Measurements from ENCODE around the gene TNRC6B. TPM values are rescaled to one million over a fixed set of nuclear protein-coding genes. Genes with fewer than 3 reads are reported as not detected.

TNRC6B gene
- total RNA-seq, 3 donors from 2014 or later, result 32.8 to 53.1 (median 39.7) TPM

DNA sequence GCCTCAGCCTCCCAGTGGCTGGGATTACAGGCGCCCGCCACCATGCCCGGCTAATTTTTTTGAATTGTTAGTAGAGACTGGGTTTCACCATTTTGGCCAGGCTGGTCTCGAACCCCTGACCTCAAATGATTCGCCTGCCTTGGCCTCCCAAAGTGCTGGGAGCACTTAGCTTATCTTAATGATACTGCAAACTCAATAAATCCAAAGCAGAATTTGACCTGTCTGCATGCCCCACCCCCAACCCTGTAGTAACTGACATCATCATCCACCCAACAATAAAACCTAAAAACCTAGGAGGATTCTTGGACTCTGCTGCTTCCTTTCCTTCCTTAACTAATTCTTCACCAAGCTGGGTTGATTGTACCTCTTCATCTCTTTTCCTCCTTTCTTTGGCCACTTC, 162.3 kb downstream of the TNRC6B start:
- Histone ChIP-seq H3K9me3 (no peaks in the 10 kb centered on the region), H3K27me3 (no peaks in the 10 kb centered on the region), H3K4me3 (no peak overlapping the region), H3K4me1 (no peaks in the 10 kb centered on the region), H3K36me3 (no peaks in the 10 kb centered on the region), H3K27ac (no peak overlapping the region)
- TF ChIP-seq POLR2A (IDR thresholded peaks at IDR 0.05) (no peak), POLR2AphosphoS5 (IDR thresholded peaks at IDR 0.05) (no peak)
- TF ChIP-seq, protein P1, sequence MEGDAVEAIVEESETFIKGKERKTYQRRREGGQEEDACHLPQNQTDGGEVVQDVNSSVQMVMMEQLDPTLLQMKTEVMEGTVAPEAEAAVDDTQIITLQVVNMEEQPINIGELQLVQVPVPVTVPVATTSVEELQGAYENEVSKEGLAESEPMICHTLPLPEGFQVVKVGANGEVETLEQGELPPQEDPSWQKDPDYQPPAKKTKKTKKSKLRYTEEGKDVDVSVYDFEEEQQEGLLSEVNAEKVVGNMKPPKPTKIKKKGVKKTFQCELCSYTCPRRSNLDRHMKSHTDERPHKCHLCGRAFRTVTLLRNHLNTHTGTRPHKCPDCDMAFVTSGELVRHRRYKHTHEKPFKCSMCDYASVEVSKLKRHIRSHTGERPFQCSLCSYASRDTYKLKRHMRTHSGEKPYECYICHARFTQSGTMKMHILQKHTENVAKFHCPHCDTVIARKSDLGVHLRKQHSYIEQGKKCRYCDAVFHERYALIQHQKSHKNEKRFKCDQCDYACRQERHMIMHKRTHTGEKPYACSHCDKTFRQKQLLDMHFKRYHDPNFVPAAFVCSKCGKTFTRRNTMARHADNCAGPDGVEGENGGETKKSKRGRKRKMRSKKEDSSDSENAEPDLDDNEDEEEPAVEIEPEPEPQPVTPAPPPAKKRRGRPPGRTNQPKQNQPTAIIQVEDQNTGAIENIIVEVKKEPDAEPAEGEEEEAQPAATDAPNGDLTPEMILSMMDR (IDR thresholded peaks at IDR 0.05), result no peak
- DNase-seq (ENCODE audit: low spot score in 2 of 2), result no peak
- intact Hi-C loops (cut with DNase I; ENCODE audit: low total_unique reads), result no loop called here

DNA sequence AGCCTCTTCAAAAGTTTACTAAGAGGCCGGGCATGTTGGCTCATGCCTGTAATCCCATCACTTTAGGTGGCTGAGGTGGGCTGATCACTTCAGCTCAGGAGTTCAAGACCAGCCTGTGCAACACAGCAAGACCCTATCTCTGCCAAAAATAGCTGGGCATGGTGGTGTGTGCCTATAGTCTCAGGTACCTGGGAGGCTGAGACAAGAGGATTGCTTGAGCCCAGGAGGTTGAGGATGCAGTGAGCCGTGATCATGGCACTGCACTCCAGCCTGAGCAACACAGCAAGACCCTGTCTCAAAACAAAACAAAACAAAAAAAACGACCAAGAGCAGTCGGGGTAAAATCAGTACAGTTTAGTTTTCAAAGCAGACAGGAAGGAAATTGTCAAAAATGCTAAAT, 163.9 kb downstream of the TNRC6B start:
- Histone ChIP-seq H3K36me3 (no peaks in the 10 kb centered on the region), H3K4me3 (no peak overlapping the region), H3K4me1 (no peaks in the 10 kb centered on the region), H3K9me3 (no peaks in the 10 kb centered on the region), H3K27me3 (no peaks in the 10 kb centered on the region), H3K27ac (no peak overlapping the region)
- DNase-seq (ENCODE audit: low spot score in 2 of 2), result no peak
- TF ChIP-seq POLR2AphosphoS5 (IDR thresholded peaks at IDR 0.05) (no peak), POLR2A (IDR thresholded peaks at IDR 0.05) (no peak)
- TF ChIP-seq, protein P1 (IDR thresholded peaks at IDR 0.05), result no peak
- intact Hi-C loops (cut with DNase I; ENCODE audit: low total_unique reads), result no loop called here

DNA sequence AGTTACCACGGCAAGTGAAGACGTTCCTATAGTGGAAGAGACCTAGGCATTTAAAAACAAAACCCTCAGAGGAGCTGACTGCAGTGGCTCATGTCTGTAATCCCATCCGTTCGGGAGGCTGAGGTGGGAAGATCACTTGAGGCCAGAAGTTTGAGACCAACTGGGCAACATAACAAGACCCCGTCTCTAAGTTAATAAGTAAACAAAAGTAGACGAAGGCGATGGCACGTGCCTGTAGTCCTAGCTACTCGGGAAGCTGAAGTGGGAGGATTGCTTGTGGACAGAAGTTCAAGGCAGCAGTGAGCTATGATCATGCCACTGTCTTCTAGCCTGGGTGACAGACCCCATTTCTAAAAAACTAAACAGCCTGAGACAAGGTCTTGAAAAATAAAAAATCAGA, 164.8 kb downstream of the TNRC6B start:
- Histone ChIP-seq H3K9me3 (no peaks in the 10 kb centered on the region), H3K36me3 (no peaks in the 10 kb centered on the region), H3K4me1 (peaks cover 0 to 6% of the 10 kb centered on the region in 2 donors), H3K4me3 (no peak overlapping the region), H3K27ac (no peak overlapping the region), H3K27me3 (no peaks in the 10 kb centered on the region)
- no peak for DNase-seq (ENCODE audit: low spot score in 2 of 2)
- intact Hi-C loops (cut with DNase I; ENCODE audit: low total_unique reads), result no loop called here
- TF ChIP-seq, protein P1 (IDR thresholded peaks at IDR 0.05), result no peak
- TF ChIP-seq POLR2AphosphoS5 (IDR thresholded peaks at IDR 0.05) (no peak), POLR2A (IDR thresholded peaks at IDR 0.05) (no peak)

DNA sequence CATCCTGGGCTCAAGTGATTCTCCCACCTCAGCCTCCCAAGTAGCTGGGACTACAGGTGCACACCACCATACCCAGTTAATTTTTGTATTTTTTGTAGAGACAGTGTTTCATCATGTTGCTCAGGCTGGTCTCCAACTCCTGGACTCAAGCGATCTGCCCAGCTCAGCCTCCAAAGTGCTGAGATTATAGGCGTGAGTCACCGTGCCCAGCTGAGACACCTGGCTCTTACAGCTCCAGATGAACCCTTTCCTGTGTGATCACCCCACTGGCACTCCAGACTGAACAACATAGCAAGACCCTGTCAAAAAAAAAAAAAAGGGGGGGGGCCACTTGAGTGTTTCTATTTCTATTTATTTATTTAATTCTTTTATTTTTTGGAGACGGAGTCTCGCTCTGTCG, 167.5 kb downstream of the TNRC6B start:
- H3K27me3 ChIP-seq, result no peaks in the 10 kb centered on the region
- TF ChIP-seq POLR2A (IDR thresholded peaks at IDR 0.05), result no peak
- TF ChIP-seq POLR2AphosphoS5 (IDR thresholded peaks at IDR 0.05), result no peak
- TF ChIP-seq, protein P1 (IDR thresholded peaks at IDR 0.05), result no peak
- intact Hi-C loops (cut with DNase I; ENCODE audit: low total_unique reads), result no loop called here
- peaks cover 0 to 10% of the 10 kb centered on the region in 2 donors for H3K4me1 ChIP-seq
- no peaks in the 10 kb centered on the region for H3K9me3 ChIP-seq
- H3K4me3 ChIP-seq, result peak overlapping the region; percentile 65 to 92 (median 76)
- no peaks in the 10 kb centered on the region for H3K36me3 ChIP-seq
- no peak for DNase-seq (ENCODE audit: low spot score in 2 of 2)
- peak overlapping the region in 1 of 2 donors; percentile 74 for H3K27ac ChIP-seq

DNA sequence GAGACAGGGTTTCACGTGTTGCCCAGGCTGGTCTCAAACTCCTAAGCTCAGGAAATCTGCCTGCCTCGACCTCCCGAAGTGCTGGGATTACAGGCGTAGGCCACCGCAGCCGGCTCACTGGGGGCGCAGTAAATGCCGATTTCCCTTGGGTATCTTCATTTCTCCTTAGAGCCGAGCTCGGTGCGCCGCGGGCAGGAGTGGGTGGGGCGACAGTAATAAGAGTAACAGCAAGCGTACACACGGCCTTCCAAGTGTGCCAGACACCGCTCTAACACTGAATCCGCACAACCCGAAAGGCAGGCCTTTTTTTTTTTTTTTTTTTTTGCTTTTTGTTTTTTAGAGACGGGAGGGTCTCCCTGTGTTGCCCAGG, 168.1 kb downstream of the TNRC6B start:
- Histone ChIP-seq H3K9me3 (no peaks in the 10 kb centered on the region), H3K27me3 (no peaks in the 10 kb centered on the region), H3K4me3 (peak overlapping the region; percentile 65 to 92 (median 76)), H3K4me1 (peaks cover 0 to 10% of the 10 kb centered on the region in 2 donors), H3K36me3 (no peaks in the 10 kb centered on the region), H3K27ac (peak overlapping the region; percentile 74 to 89)
- DNase-seq (ENCODE audit: low spot score in 2 of 2), result no peak
- TF ChIP-seq, protein P1 (IDR thresholded peaks at IDR 0.05), result no peak
- no peak for TF ChIP-seq POLR2AphosphoS5 (IDR thresholded peaks at IDR 0.05)
- TF ChIP-seq POLR2A (IDR thresholded peaks at IDR 0.05), result no peak
- intact Hi-C loops (cut with DNase I; ENCODE audit: low total_unique reads), result no loop called here

Data from breast epithelium (tissue), 4 donors.